Measurements from ENCODE around the gene CPSF4L.
A peak's percentile ranks its signal among the peaks of the same experiment; 100 is the strongest.
"Not testable (repeated sequence)": the region's sequence is repeated elsewhere in the genome, so short reads cannot be mapped to it uniquely, and the experiment has no call there.

The CPSF4L gene

GRCh38 chr17:73261617-73261951 lies at the start of gene CPSF4L:
CPSF4L (minus strand) TSS chr17:73261880; CDS start chr17:73261818, 62 bp downstream.
- DNase-seq, result no peak

- DNase-seq, result peak in 1 of 2 experiments; percentile 68
Measured at GRCh38 chr17:73311428-73311780, 49.7 kb upstream of the CPSF4L start.

GRCh38 chr17:73309727-73310596 lies 48.3 kb upstream of the CPSF4L start:
- peak in 1 of 2 experiments; percentile 48 for DNase-seq

GRCh38 chr17:73308959-73309358 lies 47.3 kb upstream of the CPSF4L start:
- not testable (repeated sequence) for DNase-seq

GRCh38 chr17:73308017-73308823 lies 46.5 kb upstream of the CPSF4L start:
- no peak for DNase-seq

GRCh38 chr17:73307130-73307529 lies 45.5 kb upstream of the CPSF4L start:
- DNase-seq, result no peak

- DNase-seq, result no peak
Measured at GRCh38 chr17:73305845-73306836, 44.5 kb upstream of the CPSF4L start.

GRCh38 chr17:73304971-73305812 lies 43.5 kb upstream of the CPSF4L start:
- peak; percentile 74 to 88 for DNase-seq

GRCh38 chr17:73304438-73304837 lies 42.8 kb upstream of the CPSF4L start:
- no peak for DNase-seq

- no peak for DNase-seq
Measured at GRCh38 chr17:73302189-73302588, 40.5 kb upstream of the CPSF4L start.

GRCh38 chr17:73301369-73301768 lies 39.7 kb upstream of the CPSF4L start:
- DNase-seq, result no peak

- DNase-seq, result no peak
Measured at GRCh38 chr17:73300392-73300791, 38.7 kb upstream of the CPSF4L start.

GRCh38 chr17:73297934-73298861 lies 36.5 kb upstream of the CPSF4L start:
- DNase-seq, result no peak

GRCh38 chr17:73293480-73293911 lies 31.8 kb upstream of the CPSF4L start:
- no peak for DNase-seq

- no peak for DNase-seq
Measured at GRCh38 chr17:73293031-73293430, 31.4 kb upstream of the CPSF4L start.

GRCh38 chr17:73292031-73292531 lies 30.4 kb upstream of the CPSF4L start:
- no peak for DNase-seq

- DNase-seq, result no peak
Measured at GRCh38 chr17:73291260-73291801, 29.7 kb upstream of the CPSF4L start.

- no peak for DNase-seq
Measured at GRCh38 chr17:73290399-73291259, 28.9 kb upstream of the CPSF4L start.

Measured in NCI-H2081 (cell line).